Suprapubic skin (tissue), 4 donors: ENCODE results near the gene AHNAK. TPM values are rescaled to one million over a fixed set of nuclear protein-coding genes. Genes with fewer than 3 reads are reported as not detected.

Source experiments
- DNase-seq, 2 donors: peaks; one replicate each; pipeline ENCODE4 v3.0.0-alpha.2; 2019; ENCODE audit warnings: low spot score in 2 of 2
- H3K27ac ChIP-seq: fragments of 200-600 bp; sonication (generic); one replicate; pipeline ENCODE4 v1.5.1; 2019
- H3K27me3 ChIP-seq: fragments of 200-600 bp; sonication (generic); one replicate; pipeline ENCODE4 v1.5.1; 2019
- H3K36me3 ChIP-seq: fragments of 200-600 bp; sonication (generic); one replicate; pipeline ENCODE4 v1.5.1; 2019
- H3K4me1 ChIP-seq: fragments of 200-600 bp; sonication (generic); one replicate; pipeline ENCODE4 v1.5.1; 2019
- H3K4me3 ChIP-seq: fragments of 200-600 bp; sonication (generic); one replicate; pipeline ENCODE4 v1.5.1; 2019; ENCODE audit warnings: mild to moderate bottlenecking
- H3K9me3 ChIP-seq: fragments of 200-600 bp; sonication (generic); one replicate; pipeline ENCODE4 v1.5.1; 2019
- CTCF ChIP-seq, 2 donors: fragments of 200-600 bp in 1 of 2; fragments of 450-650 bp in 1 of 2; sonication (generic) in 1 of 2; IDR thresholded peaks; one replicate each; pipeline ENCODE4 v1.5.1; 2016 to 2019; ENCODE audit warnings: antibody characterized with exemption in 2 of 2, mild to moderate bottlenecking in 1 of 2, moderate library complexity in 1 of 2
- EP300 ChIP-seq: sonication (generic); formaldehyde crosslinking; IDR thresholded peaks from one replicate; pipeline ENCODE4 v1.6.1; 2017; ENCODE audit warnings: antibody characterized with exemption
- POLR2A ChIP-seq, 2 donors: fragments of 450-650 bp; IDR thresholded peaks; one replicate each; pipeline ENCODE4 v1.6.1; 2017; ENCODE audit warnings: antibody characterized with exemption in 2 of 2, mild to moderate bottlenecking in 2 of 2, moderate library complexity in 2 of 2
- POLR2AphosphoS5 ChIP-seq, 3 donors: sonication (generic); formaldehyde crosslinking; IDR thresholded peaks; one replicate each; pipeline ENCODE4 v1.6.1; 2017; ENCODE audit warnings: antibody characterized with exemption in 3 of 3
- WGBS: methylation state at CpG from one replicate; pipeline ENCODE4 v1.1.5; 2018; 5-methylcytosine and 5-hydroxymethylcytosine counted together
- total RNA-seq, 4 donors: library from RNA; depleted of rRNA; stranded (reverse); fragments of >200 nt; gene quantifications; one replicate each; pipeline ENCODE4 v1.1.0, GENCODE V29; 2016

AHNAK gene
- total RNA-seq, 4 donors from 2014 or later = 1,174 to 1,475 (median 1,322) TPM

- TF ChIP-seq POLR2AphosphoS5 (IDR thresholded peaks at IDR 0.05) (no peak), CTCF (IDR thresholded peaks at IDR 0.05) (no peak), POLR2A (IDR thresholded peaks at IDR 0.05) (no peak), EP300 (no peak)
- H3K9me3 ChIP-seq = no peaks in the 10 kb centered on the region
- peaks cover 79% of the 10 kb centered on the region for H3K4me1 ChIP-seq
- 79% methylated on average over 8 of the region's 8 CpGs for WGBS
- H3K27ac ChIP-seq = peak overlapping the region; percentile 66
- H3K27me3 ChIP-seq = no peaks in the 10 kb centered on the region
- DNase-seq = no peak
- no peak overlapping the region for H3K4me3 ChIP-seq
- peaks cover 43% of the 10 kb centered on the region for H3K36me3 ChIP-seq
Measured at GRCh38 chr11:62559204-62559603, 12.6 kb upstream of the AHNAK start.

DNA sequence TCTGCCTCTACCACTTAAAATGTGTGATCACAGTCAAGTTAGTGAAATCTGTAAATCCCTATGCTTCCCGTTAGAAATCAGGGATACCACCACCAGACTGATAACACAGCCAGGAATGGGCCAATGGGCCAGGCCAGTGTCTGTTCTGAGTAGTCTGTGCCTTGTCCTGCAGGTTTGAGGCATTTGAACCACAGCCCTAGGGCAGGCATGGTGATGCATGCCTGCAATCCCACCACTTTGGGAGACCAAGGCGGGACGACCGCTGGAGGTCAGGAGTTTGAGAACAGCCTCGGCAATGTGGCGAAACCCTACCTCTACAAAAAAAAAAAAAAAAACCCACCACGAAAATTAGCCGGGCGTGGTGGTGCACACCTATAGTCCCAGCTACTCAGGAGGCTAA lies 12.1 kb upstream of the AHNAK start:
- peaks cover 38% of the 10 kb centered on the region for H3K36me3 ChIP-seq
- no peaks in the 10 kb centered on the region for H3K27me3 ChIP-seq
- TF ChIP-seq CTCF (IDR thresholded peaks at IDR 0.05) (no peak), EP300 (no peak), POLR2AphosphoS5 (IDR thresholded peaks at IDR 0.05) (no peak), POLR2A (IDR thresholded peaks at IDR 0.05) (no peak)
- H3K9me3 ChIP-seq = no peaks in the 10 kb centered on the region
- WGBS = 82% methylated on average over 9 of the region's 9 CpGs
- H3K27ac ChIP-seq = peak overlapping the region; percentile 21
- H3K4me1 ChIP-seq = peaks cover 84% of the 10 kb centered on the region
- no peak for DNase-seq
- H3K4me3 ChIP-seq = no peak overlapping the region

GRCh38 chr11:62556875-62557631 lies 10.4 kb upstream of the AHNAK start:
- TF ChIP-seq POLR2AphosphoS5 (IDR thresholded peaks at IDR 0.05) (no peak), CTCF (IDR thresholded peaks at IDR 0.05) (no peak), POLR2A (IDR thresholded peaks at IDR 0.05) (no peak), EP300 (no peak)
- H3K27me3 ChIP-seq = no peaks in the 10 kb centered on the region
- no peak for DNase-seq
- peaks cover 23% of the 10 kb centered on the region for H3K36me3 ChIP-seq
- peak overlapping the region; percentile 29 for H3K4me3 ChIP-seq
- WGBS = 15% methylated on average over 3 of the region's 3 CpGs
- H3K9me3 ChIP-seq = no peaks in the 10 kb centered on the region
- H3K27ac ChIP-seq = peak overlapping the region; percentile 98
- H3K4me1 ChIP-seq = peaks cover 92% of the 10 kb centered on the region

DNA sequence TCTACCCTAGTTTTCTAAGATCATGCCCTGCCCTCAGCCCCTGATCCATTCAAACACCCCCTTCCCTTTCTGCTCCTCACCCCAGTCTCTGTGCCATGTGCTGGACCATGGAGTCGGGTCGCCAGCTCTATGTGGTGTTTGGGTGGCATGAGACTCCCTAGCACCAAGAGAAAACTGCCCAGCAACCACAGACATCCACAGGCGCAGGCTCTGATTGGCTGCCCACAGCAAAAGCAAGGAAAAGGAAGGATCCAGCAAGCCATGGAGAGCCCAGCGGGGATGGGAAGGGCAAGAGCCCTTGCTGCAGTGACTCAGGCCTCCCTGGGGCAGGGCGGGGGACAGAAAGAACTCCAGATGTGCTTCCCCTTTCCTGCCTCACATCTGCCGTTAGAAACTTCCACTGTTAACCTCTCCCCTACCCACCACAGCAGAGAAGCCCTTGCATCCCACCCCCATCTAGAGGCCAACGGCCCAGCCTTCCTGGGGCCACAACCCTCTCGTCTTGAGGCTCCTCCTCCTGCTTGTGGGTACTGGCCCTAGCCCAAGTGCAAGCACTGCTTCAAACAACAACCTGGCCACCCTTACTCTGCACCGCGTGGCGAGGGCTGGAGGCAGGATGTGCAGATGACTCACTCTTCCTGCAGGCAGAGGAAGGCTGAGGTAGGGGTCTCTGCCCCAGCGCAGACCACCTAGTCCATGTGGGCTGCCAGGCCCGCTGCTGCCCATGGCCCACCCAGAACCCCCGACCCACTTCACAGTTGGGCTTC lies 9.7 kb upstream of the AHNAK start:
- peak; percentile 97 for DNase-seq
- no peak for TF ChIP-seq EP300
- TF ChIP-seq POLR2AphosphoS5 (IDR thresholded peaks at IDR 0.05) = peak in 2 of 3 donors; percentile 60 to 65
- TF ChIP-seq CTCF (IDR thresholded peaks at IDR 0.05) = no peak
- no peaks in the 10 kb centered on the region for H3K27me3 ChIP-seq
- peaks cover 20% of the 10 kb centered on the region for H3K36me3 ChIP-seq
- H3K4me3 ChIP-seq = peak overlapping the region; percentile 29
- no peaks in the 10 kb centered on the region for H3K9me3 ChIP-seq
- peak overlapping the region; percentile 98 for H3K27ac ChIP-seq
- WGBS = 9% methylated on average over 14 of the region's 14 CpGs
- peaks cover 97% of the 10 kb centered on the region for H3K4me1 ChIP-seq

DNA sequence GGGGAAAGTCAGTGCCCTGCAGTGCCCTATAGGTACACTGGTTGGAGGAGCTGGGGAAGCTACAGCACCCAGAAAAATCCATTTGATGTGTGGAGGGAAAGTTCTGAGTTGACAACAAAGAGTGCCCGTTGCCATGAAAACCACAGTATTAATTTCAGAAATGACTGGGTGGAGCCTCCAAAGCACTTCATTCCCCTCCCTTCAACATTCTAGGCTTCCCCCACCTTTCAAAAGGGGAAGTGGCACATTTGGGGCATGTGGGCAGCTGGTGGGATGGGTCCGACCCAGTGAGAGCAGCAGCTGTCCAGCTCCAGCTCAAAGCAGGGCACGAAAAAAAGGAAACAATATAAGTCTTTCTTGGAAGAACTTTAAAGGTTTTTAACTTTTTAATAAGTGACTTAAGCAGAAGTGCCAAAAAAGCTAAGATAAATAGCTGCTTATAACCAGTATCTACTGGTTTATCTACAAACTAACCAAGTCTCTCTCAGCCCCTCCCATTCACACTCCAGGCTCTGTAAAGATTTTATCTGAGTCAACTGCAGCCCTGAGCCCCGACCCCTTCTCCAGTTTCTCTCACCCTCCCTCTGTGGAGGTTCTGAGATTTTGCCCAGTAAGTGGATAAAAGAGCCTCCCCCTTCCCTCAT lies 9.0 kb upstream of the AHNAK start:
- no peaks in the 10 kb centered on the region for H3K9me3 ChIP-seq
- peak overlapping the region; percentile 98 for H3K27ac ChIP-seq
- TF ChIP-seq POLR2A (IDR thresholded peaks at IDR 0.05) = no peak
- no peak for TF ChIP-seq EP300
- TF ChIP-seq CTCF (IDR thresholded peaks at IDR 0.05) = no peak
- no peak for TF ChIP-seq POLR2AphosphoS5 (IDR thresholded peaks at IDR 0.05)
- peaks cover 97% of the 10 kb centered on the region for H3K4me1 ChIP-seq
- H3K27me3 ChIP-seq = no peaks in the 10 kb centered on the region
- WGBS = 8% methylated on average over 4 of the region's 4 CpGs
- peaks cover 20% of the 10 kb centered on the region for H3K36me3 ChIP-seq
- peak in 1 of 2 donors; percentile 74 for DNase-seq
- peak overlapping the region; percentile 29 for H3K4me3 ChIP-seq
